Stimulated activated CD4-positive, alpha-beta T cell treated with anti-CD3 and anti-CD28 coated beads, TNF-alpha, amount 100 ng/mL, for 4 hours (primary cell): ENCODE data around the gene UNC13B.
"Not testable (repeated sequence)": the region's sequence is repeated elsewhere in the genome, so short reads cannot be mapped to it uniquely, and the experiment has no call there.

Experiments used
- DNase-seq, 3 experiments: peaks; one replicate each; pipeline ENCODE4 v3.0.0-alpha.2; 2020; ENCODE audit warnings: low read depth in 3 of 3

The UNC13B gene

DNA sequence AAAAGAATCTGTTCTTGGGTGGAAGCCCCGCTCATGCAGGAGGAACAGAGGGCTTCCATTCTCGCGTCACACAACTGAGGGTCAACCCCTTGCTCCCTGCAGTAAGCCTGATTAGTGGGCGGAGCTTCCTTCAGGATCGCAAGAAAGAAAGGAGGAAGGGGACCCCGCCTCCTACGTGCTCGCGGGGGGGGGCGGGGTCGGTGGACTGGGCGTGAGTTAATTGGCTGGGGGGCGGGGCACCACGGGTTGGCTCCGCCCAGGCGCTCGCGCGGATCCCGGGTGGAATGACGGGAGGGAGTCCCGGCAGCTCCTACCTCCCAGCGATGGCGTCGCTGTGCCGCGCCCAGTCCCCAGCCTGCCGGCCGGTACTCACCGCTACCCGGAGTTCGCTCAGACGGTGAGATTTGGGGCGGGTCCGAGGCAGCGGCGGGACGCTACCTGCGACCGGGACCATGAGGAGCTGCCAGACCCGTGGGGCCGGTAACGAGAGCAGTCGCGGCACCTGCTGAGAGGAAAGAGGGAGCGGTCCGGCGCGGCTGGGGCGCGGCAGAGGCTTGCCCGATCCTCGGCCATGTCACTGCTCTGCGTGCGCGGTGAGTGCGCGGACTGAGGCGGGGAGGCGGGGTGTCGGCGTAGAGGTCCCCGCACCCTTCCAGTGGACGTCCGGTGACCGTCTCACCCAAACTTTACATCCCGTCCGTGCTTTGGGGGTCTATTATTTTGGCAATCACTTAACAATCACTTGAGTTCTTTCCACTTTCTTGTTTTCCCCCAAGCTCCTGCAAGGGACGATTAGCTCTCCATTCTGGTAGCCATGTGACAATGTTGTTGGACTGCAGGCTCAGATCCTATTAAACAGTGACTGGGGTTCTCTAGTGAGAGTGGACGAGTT is at the start of gene UNC13B:
UNC13B (plus strand) TSS at position 297 of the 892 bp plus-strand sequence; CDS start at position 572, 275 bp downstream.
- DNase-seq: peak; percentile 64 to 67 (median 65)

DNA sequence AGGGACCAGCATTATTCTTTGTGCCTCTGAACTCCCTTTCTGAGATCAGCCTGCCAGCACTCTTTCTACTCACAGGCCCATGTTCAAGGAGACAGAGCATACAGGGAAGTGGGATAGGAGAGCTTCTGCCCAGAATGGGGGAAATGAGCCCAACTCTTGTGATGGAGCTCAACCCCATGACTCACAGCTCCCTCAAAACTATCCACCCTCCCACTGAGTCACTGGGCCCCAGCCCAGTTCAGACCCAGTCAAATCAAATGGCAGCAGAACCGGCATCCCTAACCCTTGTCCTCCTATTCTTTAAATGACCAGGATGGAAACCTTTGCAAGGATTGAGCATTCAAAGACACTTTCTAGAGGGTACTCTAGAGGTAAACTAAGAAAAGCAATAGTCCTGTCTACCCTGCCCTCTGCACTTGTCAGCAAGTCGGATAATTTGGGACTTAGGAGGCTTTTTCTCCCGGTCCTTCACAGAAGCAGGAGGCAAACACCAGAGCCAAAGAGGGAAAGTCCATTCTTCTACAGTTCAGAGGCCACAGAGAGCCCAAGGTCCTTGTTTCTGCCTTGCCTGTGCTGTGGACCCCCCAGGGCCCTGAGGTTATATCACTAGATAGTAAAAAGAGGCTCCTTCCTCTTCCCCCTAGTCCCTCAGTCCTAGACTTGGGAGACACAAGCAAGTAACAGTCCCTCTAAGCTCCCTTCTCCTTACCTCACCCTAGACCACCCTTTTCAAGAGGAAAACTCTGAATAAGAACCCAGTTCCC is 49.4 kb upstream of the UNC13B start:
- DNase-seq: no peak

DNA sequence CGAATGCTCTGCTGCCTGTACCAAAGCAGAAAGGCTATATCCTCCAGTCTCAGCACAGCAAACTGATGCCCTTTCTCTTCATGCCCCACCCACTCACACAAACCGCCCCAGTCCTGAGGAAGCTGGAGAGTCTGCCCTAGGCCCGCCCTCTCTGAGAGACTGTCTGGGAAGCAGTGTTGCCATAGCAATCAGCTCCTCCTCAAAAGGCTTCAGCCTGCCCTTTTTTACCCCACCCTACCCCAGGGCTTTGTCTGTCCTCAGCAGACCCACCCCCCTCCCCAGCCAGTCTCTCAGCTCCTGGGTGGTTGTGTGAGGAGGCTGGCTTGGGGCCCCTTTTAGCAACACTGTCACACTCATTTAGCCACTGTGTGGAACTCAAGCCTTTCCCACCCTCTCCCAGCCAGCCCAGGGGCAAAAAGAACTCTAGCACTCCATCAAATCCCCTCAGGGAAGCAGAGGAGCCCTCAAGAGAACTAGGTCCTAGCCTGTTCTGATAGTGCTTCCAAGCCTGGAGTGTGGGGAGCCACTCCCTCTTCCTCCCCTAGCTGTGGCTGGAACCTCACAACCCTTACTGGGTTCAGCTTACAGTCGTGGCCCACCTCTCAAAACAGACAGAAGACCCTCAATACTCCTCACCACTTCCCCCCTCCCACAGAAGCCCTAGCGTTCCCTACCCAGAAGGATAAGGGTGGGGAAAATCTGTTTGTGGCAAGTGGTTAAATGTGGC is 47.5 kb upstream of the UNC13B start:
- DNase-seq: peak in 2 of 3 experiments; percentile 48 to 59

DNA sequence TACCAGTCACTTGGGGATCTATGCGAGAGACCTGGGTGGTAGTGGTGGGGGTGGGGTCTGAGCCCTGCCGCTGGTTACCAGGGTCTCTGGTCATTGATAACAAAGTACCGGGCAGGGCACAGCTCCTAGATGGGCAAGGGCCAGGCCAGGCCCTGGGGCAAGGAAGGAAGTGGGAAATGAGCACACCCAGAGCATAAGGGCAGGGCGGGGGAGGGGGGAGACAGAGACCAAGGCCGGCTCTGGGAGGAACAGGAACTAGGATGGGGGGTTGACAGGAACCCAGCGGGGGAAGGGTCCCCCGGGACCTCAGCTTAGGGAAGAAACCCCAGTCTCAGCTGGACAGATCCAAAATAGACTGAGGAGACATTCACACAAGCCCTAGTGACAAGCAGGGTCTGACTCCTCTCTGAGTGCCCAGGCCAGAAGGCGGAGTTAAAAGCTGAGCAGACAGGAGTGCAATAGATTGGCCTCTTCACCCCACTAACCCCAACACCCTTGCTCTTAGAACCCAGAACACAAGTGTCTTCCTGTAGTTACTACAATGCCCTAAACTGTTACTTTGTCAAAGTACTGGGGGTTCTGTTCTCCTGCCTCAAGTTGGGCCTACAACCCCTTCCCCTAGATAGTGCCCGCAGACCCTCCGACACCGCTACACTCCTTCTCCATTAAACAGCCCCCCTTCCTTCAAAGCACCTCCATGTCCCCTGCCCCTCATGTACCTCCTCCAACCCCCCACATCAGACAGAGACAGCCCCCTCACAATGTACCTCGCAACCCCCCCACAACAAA is 46.8 kb upstream of the UNC13B start:
- no peak for DNase-seq

DNA sequence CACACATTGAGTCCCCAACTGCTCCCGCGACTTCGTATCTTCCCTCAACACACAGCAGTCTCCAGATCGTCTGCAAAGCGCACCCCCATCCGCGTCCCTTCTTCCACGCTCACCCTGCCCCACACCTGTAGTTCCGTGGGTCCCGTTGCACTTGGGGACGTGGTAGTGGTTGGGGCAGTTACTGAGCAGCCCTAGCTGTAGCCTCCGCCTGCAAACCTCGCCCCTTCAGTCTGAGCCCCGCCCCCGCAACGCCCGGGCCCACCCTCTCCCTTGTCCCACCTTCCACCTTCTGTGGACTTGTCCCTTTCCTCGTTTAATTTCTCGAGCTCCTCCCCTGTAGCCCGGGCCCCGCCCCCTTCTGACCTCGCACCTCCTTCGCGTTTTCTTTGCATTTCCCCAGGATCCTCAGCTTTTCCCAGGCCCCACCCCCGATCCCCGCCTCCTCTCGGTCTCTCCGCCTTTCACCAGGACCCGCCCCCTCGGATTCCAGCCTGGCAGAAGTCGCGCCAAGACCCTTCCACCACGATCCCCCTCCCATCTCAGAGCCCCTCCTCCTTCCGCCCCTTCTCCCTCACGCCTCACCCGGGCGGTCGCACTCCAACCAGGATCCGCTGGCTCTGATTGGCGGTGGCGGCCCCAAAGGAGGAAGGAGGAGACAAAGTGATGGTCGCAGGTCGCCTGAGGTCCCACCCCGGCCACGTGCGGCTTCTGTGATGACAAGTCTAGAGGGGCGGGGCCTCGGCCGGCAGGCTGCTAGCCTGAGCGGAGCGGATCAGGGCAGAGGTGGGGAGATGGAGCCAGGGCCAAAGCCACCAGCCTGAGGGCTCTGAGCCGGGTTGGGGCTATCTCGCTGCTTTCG is 45.9 kb upstream of the UNC13B start, which contains the start of gene ATOSB:
ATOSB (minus strand) TSS at position 183 of the 859 bp plus-strand sequence. CDS start 7,588 bp downstream, outside the sequence.
- peak; percentile 79 to 82 (median 82) for DNase-seq

DNA sequence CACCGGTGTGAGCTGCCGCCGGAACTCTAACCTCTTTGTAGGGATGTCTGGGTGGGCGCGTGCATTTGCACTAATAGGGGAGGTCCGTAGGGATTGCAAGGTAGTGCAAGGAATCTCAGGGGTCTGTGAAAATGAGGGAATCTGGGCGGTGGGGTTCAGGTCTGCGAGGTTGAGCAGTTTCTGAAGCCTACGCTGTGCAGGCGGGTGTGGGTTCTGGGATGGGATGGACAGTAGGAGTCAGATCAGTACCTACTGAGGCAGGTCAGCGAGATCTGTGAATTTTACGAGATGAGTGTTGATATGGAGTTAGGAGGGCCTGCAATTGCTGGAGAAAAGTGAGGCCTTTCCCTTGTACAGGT is 45.3 kb upstream of the UNC13B start:
- no peak for DNase-seq

DNA sequence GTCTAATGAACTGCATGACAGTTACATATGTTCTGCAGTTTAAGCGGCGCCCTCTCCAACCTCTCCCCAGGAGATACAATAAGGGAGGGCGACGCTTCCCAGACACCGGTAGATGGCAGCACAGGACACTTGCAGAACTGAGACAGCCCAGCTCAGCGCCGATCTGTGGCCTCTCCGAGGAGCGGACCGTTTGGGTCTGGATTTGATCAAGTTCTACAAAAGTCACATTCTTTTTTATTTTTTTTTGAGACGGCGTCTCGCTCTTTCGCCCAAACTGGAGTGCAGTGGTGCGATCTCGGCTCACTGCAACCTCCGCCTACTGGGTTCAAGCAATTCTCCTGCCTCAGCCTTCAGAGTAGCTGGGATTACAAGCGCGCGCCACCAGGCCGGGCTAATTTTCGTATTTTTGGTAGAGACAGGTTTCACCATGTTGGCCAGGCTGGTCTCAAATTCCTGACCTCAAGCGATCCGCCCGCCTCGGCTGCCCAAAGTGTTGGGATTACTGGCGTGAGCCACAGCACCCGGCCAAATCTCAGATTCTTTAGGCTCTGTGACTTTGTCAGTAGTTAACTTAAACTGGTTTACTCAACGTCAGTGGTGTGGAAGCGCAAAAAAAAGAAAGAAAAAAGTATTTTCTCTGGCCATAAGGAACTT is 44.8 kb upstream of the UNC13B start:
- peak; percentile 56 to 84 (median 71) for DNase-seq

DNA sequence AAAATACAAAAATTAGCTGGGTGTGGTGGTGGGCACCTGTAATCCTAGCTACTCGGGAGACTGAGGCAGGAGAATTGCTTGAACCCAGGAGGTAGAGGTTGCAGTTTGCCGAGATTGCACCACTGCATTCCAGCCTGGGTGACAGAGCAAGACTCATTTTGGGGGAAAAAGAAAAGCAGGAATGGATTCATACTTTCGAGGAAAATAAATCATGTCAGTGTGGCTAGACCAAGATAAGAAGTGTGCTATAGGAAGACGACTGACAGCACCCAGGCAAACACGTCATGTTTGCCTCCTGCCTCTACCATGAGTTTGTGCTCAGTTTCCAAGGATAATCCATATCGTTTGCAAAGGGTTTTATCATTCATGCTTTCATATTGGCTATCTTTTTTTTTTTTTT is 26.9 kb upstream of the UNC13B start:
- no peak for DNase-seq

DNA sequence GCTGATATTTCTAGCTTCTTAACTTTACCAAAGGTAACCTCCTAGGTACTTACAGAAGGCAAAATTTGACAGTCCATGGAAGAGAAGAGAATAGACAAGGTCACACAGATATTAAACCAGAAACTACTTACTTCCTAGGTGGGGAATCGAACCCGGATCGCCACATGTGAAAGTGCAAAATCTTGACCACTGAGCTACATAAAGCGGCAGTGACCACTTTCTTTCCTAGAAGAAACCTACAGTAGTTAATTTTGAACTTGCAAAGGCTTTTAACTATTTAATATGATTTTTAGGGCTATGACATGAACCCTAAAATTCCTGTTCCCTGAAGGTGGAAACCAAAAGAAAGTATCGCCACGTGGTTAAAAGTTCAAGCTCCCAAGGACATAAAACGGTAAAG is 25.8 kb upstream of the UNC13B start:
- DNase-seq: no peak

DNA sequence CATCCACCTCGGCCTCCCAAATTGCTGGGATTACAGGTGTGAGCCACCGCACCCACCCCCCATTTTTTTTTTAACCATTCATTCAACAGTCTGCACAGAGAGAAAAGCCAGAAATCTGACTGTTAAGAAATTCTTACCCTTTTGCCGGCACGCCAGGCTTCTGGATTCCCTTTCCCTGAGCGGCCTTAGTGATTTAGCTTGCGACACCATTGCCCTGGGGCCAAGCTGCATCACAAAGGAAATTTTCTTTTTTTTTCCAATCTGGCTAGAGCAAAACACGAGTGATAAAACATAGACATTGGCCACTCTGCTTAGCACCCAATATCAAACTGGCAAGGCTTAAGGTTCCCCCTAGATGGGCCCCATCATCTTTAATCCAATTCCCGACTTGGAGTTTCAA is 24.9 kb upstream of the UNC13B start:
- DNase-seq: no peak

DNA sequence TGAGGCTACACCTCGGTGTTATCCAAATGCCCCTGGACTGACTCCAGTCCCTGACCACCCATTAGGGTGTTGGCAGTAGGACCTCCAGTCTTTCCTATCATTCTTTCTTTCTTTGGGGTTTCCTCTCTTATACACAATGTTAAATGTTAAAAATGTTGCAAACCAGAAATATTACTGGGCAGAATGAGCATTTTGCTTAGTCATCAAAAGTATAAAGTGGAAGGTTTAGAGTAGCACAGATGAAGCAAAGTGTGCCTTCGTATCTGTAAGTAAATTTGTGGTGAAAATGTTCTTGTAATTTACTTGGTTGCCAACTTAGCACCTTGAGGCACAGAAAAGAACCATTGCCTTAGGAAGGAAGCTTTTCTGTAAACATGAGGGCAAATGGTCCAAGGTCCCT is 21.7 kb upstream of the UNC13B start:
- DNase-seq: no peak

DNA sequence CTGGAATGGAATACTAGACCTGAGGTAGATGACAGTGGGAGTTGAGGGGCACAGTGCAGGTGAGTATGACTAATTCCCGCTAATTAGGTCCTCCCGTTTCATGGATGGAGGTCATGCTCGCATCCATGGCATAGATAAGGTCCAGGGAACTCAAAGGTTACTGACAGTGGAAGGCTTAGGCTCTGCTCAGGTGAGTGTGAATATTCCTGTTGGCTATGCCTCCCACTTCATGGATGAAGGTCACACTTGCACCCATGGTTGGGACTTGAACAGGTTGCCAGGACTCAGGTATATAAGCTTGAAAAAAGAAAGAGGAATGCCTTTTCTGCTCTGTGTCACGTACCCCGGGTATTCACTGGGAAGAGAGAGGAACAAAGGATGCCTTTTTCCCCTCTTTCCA is 19.8 kb upstream of the UNC13B start:
- no peak for DNase-seq

DNA sequence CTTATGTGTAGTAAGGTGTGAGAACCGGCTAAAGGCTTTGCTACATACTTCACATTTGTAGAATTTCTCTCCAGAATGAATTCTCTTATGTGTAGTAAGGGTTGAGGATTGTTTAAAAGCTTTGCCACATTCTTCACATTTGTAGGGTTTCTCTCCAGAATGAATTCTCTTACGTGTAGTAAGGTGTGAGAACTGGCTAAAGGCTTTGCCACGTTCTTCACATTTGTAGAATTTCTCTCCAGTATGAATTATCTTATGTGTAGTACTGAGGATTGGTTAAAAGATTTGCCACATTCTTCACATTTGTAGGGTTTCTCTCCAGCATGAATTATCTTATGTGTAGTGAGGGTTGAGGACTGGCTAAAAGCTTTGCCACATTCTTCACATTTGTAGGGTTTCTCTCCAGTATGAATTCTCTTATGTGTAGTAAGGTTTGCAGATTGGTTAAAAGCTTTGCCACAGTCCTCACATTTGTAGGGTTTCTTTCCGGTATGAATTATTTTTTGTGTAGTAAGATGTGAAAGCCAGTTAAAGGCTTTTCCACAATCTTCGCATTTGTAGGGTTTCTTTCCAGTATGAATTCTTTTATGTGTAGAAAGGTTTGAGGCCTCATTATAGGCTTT is 13.8 kb upstream of the UNC13B start:
- not testable (repeated sequence) for DNase-seq

DNA sequence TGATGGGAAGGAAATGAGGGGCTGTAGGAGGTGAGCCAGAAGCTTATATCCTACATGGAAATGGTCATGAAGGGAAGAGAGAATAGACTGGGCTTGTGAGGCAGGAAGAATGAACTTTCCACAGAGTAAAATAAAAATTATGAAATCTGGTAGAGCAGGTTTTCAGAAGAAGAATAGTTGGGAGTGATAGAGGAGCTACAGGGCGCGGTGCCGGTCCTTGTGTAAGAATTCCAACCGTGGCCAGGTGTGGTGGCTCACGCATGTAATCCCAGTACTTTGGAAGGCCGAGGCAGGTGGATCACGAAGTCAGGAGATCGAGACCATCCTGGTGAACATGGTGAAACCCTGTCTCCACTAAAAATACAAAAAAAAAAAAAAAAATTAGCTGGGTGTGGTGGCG is 8.9 kb upstream of the UNC13B start:
- DNase-seq: no peak

DNA sequence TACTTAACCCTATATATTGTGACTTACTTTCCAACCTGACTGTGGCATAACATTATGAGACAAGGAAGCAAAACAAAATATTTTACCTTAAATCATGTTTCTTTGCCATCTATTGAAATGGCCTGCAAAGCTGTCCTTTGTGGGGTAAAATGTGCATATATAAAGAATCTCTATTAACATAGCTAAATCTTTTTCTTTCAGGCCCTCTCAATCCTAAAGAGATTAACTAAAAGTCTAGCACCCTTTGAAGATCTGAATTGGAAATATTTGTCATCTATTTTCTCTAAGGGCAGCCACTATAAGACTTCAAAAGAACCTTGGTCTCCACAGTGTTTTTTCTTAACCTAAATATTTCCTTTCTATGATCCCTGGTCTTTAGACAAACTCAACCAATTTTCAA is 5.0 kb upstream of the UNC13B start:
- DNase-seq: no peak

DNA sequence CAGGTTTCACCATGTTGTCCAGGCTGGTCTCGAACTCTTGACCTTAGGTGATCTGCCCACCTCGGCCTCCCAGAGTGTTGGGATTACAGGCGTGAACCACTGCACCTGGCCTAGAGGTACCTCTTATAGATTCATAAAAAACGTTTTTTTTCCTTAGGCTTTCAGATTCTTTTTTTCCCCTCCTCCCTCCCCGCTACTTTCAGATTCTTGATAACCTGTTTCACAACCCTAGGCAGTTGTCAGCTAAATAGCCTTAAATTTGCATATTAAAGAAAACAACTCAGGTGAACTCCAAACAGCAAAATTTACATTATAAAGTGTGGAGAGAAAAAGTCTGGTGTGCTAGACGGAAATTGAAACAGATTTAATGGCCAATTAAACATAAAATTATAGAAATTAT is 4.0 kb upstream of the UNC13B start:
- DNase-seq: not testable (repeated sequence)

DNA sequence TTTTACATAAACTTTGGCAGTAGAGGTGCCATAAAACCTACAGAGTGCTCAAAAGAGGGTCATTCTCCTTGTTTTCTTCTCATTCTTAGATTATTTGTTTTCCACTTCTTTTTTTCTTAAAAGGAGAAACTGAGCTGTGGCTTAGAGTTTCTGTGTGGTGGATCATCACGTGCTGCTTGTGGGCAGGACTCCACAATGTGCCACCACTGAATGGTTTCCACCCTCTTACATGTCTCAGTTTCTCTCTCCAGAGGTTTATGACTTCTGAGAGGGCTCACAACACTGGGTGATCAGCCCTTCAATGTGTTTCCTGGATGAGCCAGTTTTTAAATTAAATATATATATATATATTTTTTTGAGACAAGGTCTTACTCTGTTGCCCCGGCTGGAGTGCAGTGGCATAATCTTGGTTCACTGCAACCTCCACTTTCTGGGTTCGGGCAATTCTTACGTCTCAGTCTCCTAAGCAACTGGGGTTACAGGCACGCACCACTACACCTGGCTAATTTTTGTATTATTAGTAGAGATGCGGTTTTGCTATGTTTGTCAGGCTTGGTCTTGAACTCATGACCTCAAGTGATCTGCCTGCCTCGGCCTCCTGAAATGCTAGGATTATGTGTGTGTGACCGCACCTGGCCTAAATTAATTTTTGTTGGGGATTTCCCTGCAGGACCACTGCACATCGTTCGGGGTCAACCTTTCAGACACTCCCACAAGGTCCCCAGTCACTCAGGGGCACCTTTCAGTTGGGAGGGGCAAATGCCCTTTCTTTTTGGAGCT is 3.1 kb upstream of the UNC13B start:
- no peak for DNase-seq

DNA sequence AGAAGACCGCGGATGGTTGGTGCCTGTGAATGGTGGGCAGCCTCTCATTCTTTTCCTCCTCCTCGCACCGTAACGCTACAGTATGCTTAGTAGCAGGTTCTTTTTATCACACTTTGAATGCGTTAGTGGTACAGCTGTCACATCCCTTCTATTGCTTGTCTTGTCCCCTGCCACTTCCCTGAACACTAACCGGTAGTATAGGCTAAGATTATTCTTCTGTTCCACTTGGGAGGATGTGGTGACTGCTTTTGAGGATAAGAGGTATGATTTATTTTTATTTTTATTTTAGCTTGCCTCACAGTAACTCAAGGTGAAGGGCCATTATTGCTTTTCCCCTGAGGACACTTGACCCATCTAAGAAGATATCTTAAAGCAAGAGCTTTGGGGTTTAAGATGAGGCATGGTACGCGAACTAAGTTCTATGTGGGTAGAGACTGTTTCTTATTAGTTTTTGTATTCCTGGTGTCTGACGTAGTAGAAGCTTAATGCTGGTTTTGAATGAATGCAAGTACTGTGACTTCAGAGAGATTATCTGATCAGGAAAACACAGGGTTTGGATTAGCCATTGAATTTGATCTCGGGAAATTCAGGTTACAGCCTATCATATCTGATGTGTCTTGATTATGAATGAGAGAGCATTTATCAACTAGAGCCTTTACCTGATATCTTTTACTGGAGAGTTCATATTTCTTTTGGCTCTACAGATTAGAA is 951 bp downstream of the UNC13B start:
- DNase-seq: no peak
